Skin of body (tissue), 2 donors: Measurements from ENCODE around the gene OBP2A. TPM values are rescaled to one million over a fixed set of nuclear protein-coding genes. Genes with fewer than 3 reads are reported as not detected.

Experiments used
- DNase-seq: peaks from one replicate; lab custom pipeline; 2025; lab: John Stamatoyannopoulos, UW
- total RNA-seq: library from RNA; depleted of rRNA; stranded (reverse); fragments of >200 nt; gene quantifications from one replicate; pipeline ENCODE4 v1.2.3, GENCODE V29; 2014

Gene OBP2A
- total RNA-seq, 1 donor from 2014 or later, result not detected

DNA sequence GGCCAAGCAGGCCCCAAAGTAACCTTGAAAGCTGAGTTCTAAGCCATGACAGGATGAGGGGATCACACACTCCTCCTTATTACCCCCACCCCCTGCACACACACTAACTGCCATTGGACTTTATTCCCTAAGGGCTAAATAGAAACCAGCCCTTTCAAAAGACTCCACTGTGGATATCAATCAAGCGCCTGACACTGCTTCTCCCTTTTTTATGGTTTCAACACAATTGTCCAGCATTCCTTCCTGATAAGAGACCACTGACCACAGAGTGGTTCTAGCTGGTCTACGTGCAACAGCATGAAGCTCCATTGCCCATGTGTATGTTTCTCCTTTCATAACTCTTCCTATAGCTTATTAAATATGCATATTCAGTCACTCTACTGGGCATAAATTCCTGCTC, 50.3 kb downstream of the OBP2A start:
- DNase-seq, result no peak

Other genes starting within 250 kb of the OBP2A start
- gene PPP1R26, start 66.3 kb upstream of the OBP2A start, total RNA-seq, result 6.8 TPM
- gene MRPS2, start 45.4 kb upstream of the OBP2A start, total RNA-seq, result 9.5 TPM
- not detected for gene LCN1, start 24.7 kb upstream of the OBP2A start, total RNA-seq
- not detected for gene PAEP, start 15.6 kb downstream of the OBP2A start, total RNA-seq
- gene GLT6D1, start 93.4 kb downstream of the OBP2A start, total RNA-seq, result not detected
- not detected for gene LCN9, start 117.2 kb downstream of the OBP2A start, total RNA-seq
- not detected for gene SOHLH1, start 153.4 kb downstream of the OBP2A start, total RNA-seq
- 0.39 TPM for gene KCNT1, start 156.1 kb downstream of the OBP2A start, total RNA-seq